ENCODE results near the gene CCDC85C.

CCDC85C gene

GRCh38 chr14:99587460-99588278, 16.3 kb downstream of the CCDC85C start:
- DNase-seq, result no peak

GRCh38 chr14:99586761-99587459, 17.1 kb downstream of the CCDC85C start:
- DNase-seq, result no peak

- no peak for DNase-seq
Observed at GRCh38 chr14:99586054-99586760, 17.8 kb downstream of the CCDC85C start.

- no peak for DNase-seq
Observed at GRCh38 chr14:99584823-99585222, 19.2 kb downstream of the CCDC85C start.

- no peak for DNase-seq
Observed at GRCh38 chr14:99581938-99582337, 22.1 kb downstream of the CCDC85C start.

GRCh38 chr14:99581374-99581773, 22.6 kb downstream of the CCDC85C start:
- no peak for DNase-seq

GRCh38 chr14:99579903-99580571, 24.0 kb downstream of the CCDC85C start:
- peak; percentile 78 for DNase-seq

- no peak for DNase-seq
Observed at GRCh38 chr14:99579120-99579836, 24.7 kb downstream of the CCDC85C start.

GRCh38 chr14:99578541-99579101, 25.4 kb downstream of the CCDC85C start:
- no peak for DNase-seq

- DNase-seq, result no peak
Observed at GRCh38 chr14:99576761-99577705, 27.0 kb downstream of the CCDC85C start.

- DNase-seq, result no peak
Observed at GRCh38 chr14:99576304-99576703, 27.7 kb downstream of the CCDC85C start.

GRCh38 chr14:99575043-99576023, 28.7 kb downstream of the CCDC85C start:
- DNase-seq, result peak; percentile 72

- DNase-seq, result peak; percentile 43
Observed at GRCh38 chr14:99574099-99574880, 29.7 kb downstream of the CCDC85C start.

GRCh38 chr14:99573436-99574098, 30.4 kb downstream of the CCDC85C start:
- no peak for DNase-seq

GRCh38 chr14:99573000-99573330, 31.0 kb downstream of the CCDC85C start:
- DNase-seq, result no peak

GRCh38 chr14:99572173-99572999, 31.6 kb downstream of the CCDC85C start:
- DNase-seq, result peak; percentile 93

- DNase-seq, result no peak
Observed at GRCh38 chr14:99571303-99571986, 32.6 kb downstream of the CCDC85C start.

All from NCI-H82 (cell line).